Panc1 (cell line): ENCODE measurements around the gene PRPSAP2. TPM values are rescaled to one million over a fixed set of nuclear protein-coding genes. Genes with fewer than 3 reads are reported as not detected.

Source experiments
- ATAC-seq: fragments of 200-7000 bp; cut with Tn5 transposase; 2 replicates; pipeline ENCODE4 v1.9.1; 2020; ENCODE audit warnings: mild to moderate bottlenecking, moderate library complexity
- BruUV-seq: library from RNA; stranded (reverse); fragments of 400-500 nt; replicated peaks from 2 replicates; lab custom pipeline; 2021; lab: Mats Ljungman, UMichigan
- CTCF ChIA-PET: fragments of 300-600 bp; sonication (Branson Sonifier 250); formaldehyde crosslinking; loops from one replicate; lab custom pipeline; 2022; ENCODE audit warnings: antibody characterized with exemption; lab: Charles Lee
- POLR2A ChIA-PET: fragments of 300-600 bp; sonication (Branson Sonifier 250); formaldehyde crosslinking; loops from one replicate; lab custom pipeline; 2022; ENCODE audit warnings: antibody characterized with exemption; lab: Charles Lee
- DNase-seq: peaks from one replicate; pipeline ENCODE4 v3.0.0-alpha.2; 2010; ENCODE audit warnings: low read depth, low spot score
- H3K27ac ChIP-seq: 2 replicates; pipeline ENCODE4 v1.5.1; 2011; ENCODE audit warnings: mild to moderate bottlenecking, low read length, inconsistent platforms
- H3K27me3 ChIP-seq: fragments of 200-500 bp; sonication (Bioruptor generic); 2 replicates; pipeline ENCODE4 v1.6.0; 2014; ENCODE audit warnings: low read length, inconsistent platforms; ENCODE audit not compliant: control insufficient read depth, insufficient read depth
- H3K36me3 ChIP-seq: fragments of 200-500 bp; sonication (Bioruptor generic); 2 replicates; pipeline ENCODE4 v1.5.1; 2014; ENCODE audit warnings: inconsistent platforms, mild to moderate bottlenecking, low read length, moderate library complexity; ENCODE audit not compliant: control insufficient read depth, insufficient read depth
- H3K4me1 ChIP-seq: 2 replicates; pipeline ENCODE4 v1.5.1; 2011; ENCODE audit warnings: inconsistent platforms, mild to moderate bottlenecking, low read length, moderate library complexity; ENCODE audit not compliant: control insufficient read depth, insufficient read depth
- H3K4me3 ChIP-seq, 2 experiments: 2 replicates each; pipeline ENCODE4 v1.5.1; 2011 to 2012; ENCODE audit warnings: low read depth in 2 of 2, low read length in 2 of 2, mild to moderate bottlenecking in 2 of 2, inconsistent platforms in 1 of 2, moderate library complexity in 1 of 2
- H3K9me3 ChIP-seq: fragments of 200-500 bp; sonication (Bioruptor generic); 2 replicates; pipeline ENCODE4 v1.5.1; 2014; ENCODE audit warnings: low read depth, mild to moderate bottlenecking, inconsistent platforms, low read length, moderate library complexity; ENCODE audit not compliant: control insufficient read depth, insufficient read depth
- CTCF ChIP-seq: fragments of 450-650 bp; IDR thresholded peaks from 2 replicates; pipeline ENCODE4 v1.5.1; 2017; ENCODE audit warnings: mild to moderate bottlenecking
- POLR2AphosphoS5 ChIP-seq: IDR thresholded peaks from 2 replicates; pipeline ENCODE4 v1.6.1; 2012; ENCODE audit warnings: mild to moderate bottlenecking, low read depth, low read length, moderate library complexity
- SIN3A ChIP-seq: IDR thresholded peaks from 2 replicates; pipeline ENCODE4 v1.6.1; 2012; ENCODE audit warnings: low read depth, mild to moderate bottlenecking, low read length, moderate library complexity, borderline replicate concordance; ENCODE audit not compliant: insufficient read depth
- TCF7L2 ChIP-seq: IDR thresholded peaks from 2 replicates; pipeline ENCODE4 v1.6.1; 2011; ENCODE audit warnings: mild to moderate bottlenecking, low read depth, low read length, inconsistent platforms
- in situ Hi-C: cut with HindIII; loops from 2 replicates; pipeline ENCODE4 v1.10.0; 2016; ENCODE audit warnings: low sequenced_read_pairs, low pct_unique_long_range_greater_than_20kb
- intact Hi-C: fragments of 100-400 bp; cut with micrococcal nuclease; formaldehyde crosslinking; loops from one replicate; pipeline ENCODE4 v1.10.0; 2022; ENCODE audit not compliant: unreplicated experiment
- total RNA-seq: library from RNA; stranded (reverse); gene quantifications from one replicate; pipeline ENCODE4 v1.2.1, GENCODE V29; 2021; ENCODE audit not compliant: unreplicated experiment
- TF ChIP-seq, protein P1 (sequence below), 2 experiments: IDR thresholded peaks; 2 replicates each; pipeline ENCODE4 v1.6.1; 2011 to 2012; ENCODE audit warnings: low read depth in 2 of 2, control low read depth in 1 of 2, low read length in 1 of 2, mild to moderate bottlenecking in 1 of 2, moderate library complexity in 1 of 2; ENCODE audit not compliant: insufficient read depth in 1 of 2

PRPSAP2 gene
- total RNA-seq, 1 experiment from 2014 or later: 25.3 TPM

GRCh38 chr17:18965530-18966236 lies 107.8 kb downstream of the PRPSAP2 start:
- ChIA-PET POLR2A (no interaction called here), CTCF (no interaction called here)
- H3K9me3 ChIP-seq: no peaks in the 10 kb centered on the region
- H3K27me3 ChIP-seq: no peaks in the 10 kb centered on the region
- H3K36me3 ChIP-seq: no peaks in the 10 kb centered on the region
- no peak for DNase-seq
- H3K27ac ChIP-seq: no peak overlapping the region
- no TSS peak for BruUV-seq
- peaks cover 8% of the 10 kb centered on the region; the same call in 1 of the 2 replicates for H3K4me1 ChIP-seq
- in situ Hi-C loops: no loop called here
- no peak overlapping the region for H3K4me3 ChIP-seq
- TF ChIP-seq POLR2AphosphoS5 (no peak), CTCF (no peak), SIN3A (no peak)
- no peak for ATAC-seq
- intact Hi-C loops: no loop called here

DNA sequence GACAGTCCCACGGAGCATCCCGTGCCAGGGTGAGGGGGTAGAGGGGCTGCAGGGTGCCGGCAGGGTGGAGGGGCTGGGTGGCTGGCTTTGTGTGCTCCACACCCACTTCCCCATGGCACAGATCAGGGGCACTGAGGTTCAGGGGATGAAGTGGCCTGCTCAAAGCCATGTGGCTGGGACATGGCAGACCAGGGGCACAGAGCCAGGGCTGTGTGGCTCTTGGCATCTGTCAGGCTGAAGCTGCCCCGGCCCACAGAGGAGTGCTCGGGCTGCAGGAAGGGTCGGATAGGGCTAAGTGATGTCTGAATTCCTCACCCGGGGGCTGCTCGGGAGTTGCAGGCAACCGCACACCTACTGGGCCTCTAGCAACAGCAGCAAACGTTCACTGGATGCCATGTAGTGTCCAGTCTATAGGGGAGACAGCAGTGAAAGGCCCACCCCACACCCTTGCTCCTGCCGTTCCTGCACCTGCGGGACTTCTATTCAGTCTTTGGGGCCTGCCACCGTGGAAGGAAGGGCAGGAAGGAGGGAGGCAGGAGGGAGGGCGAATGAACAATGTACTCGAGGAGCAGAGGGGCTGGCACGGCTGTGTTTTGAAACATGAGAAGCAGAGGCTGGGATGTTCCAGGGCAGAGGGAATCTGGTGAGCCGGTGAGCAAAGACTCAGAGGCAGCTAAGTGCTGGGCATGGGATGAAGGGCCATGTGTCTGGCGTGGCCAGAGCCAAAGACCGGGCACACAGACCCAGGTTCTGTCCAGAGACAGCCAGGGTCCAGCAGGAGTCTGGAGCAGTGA lies 109.1 kb downstream of the PRPSAP2 start:
- H3K4me3 ChIP-seq: no peak overlapping the region
- POLR2A ChIA-PET: no interaction called here
- peaks cover 4% of the 10 kb centered on the region; the same call in 1 of the 2 replicates for H3K4me1 ChIP-seq
- no peaks in the 10 kb centered on the region for H3K9me3 ChIP-seq
- no peaks in the 10 kb centered on the region for H3K27me3 ChIP-seq
- DNase-seq (no peak), ATAC-seq (no peak)
- TF ChIP-seq SIN3A (no peak), TCF7L2 (no peak), CTCF (no peak), POLR2AphosphoS5 (no peak)
- TF ChIP-seq, protein P1, sequence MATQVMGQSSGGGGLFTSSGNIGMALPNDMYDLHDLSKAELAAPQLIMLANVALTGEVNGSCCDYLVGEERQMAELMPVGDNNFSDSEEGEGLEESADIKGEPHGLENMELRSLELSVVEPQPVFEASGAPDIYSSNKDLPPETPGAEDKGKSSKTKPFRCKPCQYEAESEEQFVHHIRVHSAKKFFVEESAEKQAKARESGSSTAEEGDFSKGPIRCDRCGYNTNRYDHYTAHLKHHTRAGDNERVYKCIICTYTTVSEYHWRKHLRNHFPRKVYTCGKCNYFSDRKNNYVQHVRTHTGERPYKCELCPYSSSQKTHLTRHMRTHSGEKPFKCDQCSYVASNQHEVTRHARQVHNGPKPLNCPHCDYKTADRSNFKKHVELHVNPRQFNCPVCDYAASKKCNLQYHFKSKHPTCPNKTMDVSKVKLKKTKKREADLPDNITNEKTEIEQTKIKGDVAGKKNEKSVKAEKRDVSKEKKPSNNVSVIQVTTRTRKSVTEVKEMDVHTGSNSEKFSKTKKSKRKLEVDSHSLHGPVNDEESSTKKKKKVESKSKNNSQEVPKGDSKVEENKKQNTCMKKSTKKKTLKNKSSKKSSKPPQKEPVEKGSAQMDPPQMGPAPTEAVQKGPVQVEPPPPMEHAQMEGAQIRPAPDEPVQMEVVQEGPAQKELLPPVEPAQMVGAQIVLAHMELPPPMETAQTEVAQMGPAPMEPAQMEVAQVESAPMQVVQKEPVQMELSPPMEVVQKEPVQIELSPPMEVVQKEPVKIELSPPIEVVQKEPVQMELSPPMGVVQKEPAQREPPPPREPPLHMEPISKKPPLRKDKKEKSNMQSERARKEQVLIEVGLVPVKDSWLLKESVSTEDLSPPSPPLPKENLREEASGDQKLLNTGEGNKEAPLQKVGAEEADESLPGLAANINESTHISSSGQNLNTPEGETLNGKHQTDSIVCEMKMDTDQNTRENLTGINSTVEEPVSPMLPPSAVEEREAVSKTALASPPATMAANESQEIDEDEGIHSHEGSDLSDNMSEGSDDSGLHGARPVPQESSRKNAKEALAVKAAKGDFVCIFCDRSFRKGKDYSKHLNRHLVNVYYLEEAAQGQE (IDR thresholded peaks at IDR 0.05; ENCODE audit: insufficient read depth in 1 of 2, low read depth in 2 of 2, low read length in 1 of 2): no peak
- H3K36me3 ChIP-seq: no peaks in the 10 kb centered on the region
- no TSS peak for BruUV-seq
- no peak overlapping the region for H3K27ac ChIP-seq
- in situ Hi-C loops (no loop called here), intact Hi-C loops (no loop called here)
- CTCF ChIA-PET: no interaction called here
